Measurements from ENCODE around the gene NAT10.
"Not testable (repeated sequence)": the region's sequence is repeated elsewhere in the genome, so short reads cannot be mapped to it uniquely, and the experiment has no call there.

The NAT10 gene

GRCh38 chr11:34086554-34087283 is 18.7 kb upstream of the NAT10 start:
- TF ChIP-seq, protein P1, sequence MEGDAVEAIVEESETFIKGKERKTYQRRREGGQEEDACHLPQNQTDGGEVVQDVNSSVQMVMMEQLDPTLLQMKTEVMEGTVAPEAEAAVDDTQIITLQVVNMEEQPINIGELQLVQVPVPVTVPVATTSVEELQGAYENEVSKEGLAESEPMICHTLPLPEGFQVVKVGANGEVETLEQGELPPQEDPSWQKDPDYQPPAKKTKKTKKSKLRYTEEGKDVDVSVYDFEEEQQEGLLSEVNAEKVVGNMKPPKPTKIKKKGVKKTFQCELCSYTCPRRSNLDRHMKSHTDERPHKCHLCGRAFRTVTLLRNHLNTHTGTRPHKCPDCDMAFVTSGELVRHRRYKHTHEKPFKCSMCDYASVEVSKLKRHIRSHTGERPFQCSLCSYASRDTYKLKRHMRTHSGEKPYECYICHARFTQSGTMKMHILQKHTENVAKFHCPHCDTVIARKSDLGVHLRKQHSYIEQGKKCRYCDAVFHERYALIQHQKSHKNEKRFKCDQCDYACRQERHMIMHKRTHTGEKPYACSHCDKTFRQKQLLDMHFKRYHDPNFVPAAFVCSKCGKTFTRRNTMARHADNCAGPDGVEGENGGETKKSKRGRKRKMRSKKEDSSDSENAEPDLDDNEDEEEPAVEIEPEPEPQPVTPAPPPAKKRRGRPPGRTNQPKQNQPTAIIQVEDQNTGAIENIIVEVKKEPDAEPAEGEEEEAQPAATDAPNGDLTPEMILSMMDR (IDR thresholded peaks at IDR 0.05; ENCODE audit: low read depth, low read length): no peak
- DNase-seq (ENCODE audit: extremely low read depth, low read depth): no peak

DNA sequence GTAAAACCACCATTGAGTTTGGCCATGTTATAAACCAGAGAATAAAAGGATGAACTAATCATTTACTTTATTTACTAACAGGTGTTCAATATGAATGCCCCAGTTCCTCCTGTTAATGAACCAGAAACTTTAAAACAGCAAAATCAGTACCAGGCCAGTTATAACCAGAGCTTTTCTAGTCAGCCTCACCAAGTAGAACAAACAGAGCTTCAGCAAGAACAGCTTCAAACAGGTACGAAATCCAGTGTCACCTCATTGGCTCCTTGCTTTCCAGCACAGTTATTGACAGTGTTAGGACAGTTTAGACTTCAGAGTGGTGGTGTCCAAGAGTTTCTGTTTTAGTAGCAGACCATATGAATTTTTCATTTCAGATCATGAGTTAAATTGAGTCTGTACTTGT is 13.6 kb upstream of the NAT10 start:
- DNase-seq (ENCODE audit: extremely low read depth, low read depth): no peak
- TF ChIP-seq, protein P1 (IDR thresholded peaks at IDR 0.05; ENCODE audit: low read depth, low read length): no peak

- DNase-seq (ENCODE audit: extremely low read depth, low read depth): not testable (repeated sequence)
These were observed 10.5 kb upstream of the NAT10 start for GRCh38 chr11:34094900-34095299.

DNA sequence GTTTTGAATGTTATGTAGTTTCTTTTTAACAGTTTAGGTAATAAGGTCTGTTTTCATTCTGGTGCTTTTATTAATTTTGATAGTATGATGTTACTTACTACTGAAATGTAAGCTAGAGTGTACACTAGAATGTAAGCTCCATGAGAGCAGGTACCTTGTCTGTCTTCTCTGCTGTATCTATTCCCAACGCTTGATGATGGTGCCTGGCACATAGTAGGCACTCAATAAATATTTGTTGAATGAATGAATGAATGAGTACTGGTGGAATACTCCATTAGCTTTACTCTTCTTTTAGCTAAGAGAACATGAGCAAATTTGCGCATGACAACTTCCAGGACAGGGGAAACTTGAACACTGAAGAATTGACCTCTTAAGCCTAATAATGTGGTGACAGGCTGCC is 6.6 kb upstream of the NAT10 start:
- TF ChIP-seq, protein P1 (IDR thresholded peaks at IDR 0.05; ENCODE audit: low read depth, low read length): no peak
- no peak for DNase-seq (ENCODE audit: extremely low read depth, low read depth)

GRCh38 chr11:34104680-34105078 is 750 bp upstream of the NAT10 start:
- TF ChIP-seq, protein P1 (IDR thresholded peaks at IDR 0.05; ENCODE audit: low read depth, low read length): no peak

GRCh38 chr11:34105957-34106504 is 602 bp downstream of the NAT10 start:
- TF ChIP-seq, protein P1 (IDR thresholded peaks at IDR 0.05; ENCODE audit: low read depth, low read length): no peak
- no peak for DNase-seq (ENCODE audit: extremely low read depth, low read depth)

More at GRCh38 chr11:34104680-34105078, 750 bp upstream of the NAT10 start:
- no peak for DNase-seq (ENCODE audit: extremely low read depth, low read depth)

- TF ChIP-seq, protein P1 (IDR thresholded peaks at IDR 0.05; ENCODE audit: low read depth, low read length): no peak
- DNase-seq (ENCODE audit: extremely low read depth, low read depth): no peak
These were observed 6.4 kb downstream of the NAT10 start for GRCh38 chr11:34111722-34112270.

Data from AG09319 (cell line).